NT2/D1 (cell line): ENCODE measurements around the gene ZDHHC1.
"Not testable (repeated sequence)": the region's sequence is repeated elsewhere in the genome, so short reads cannot be mapped to it uniquely, and the experiment has no call there.

Experiments used
- DNase-seq: peaks from one replicate; pipeline ENCODE4 v3.0.0-alpha.2; 2011; ENCODE audit warnings: low read depth, low spot score
- H3K27me3 ChIP-seq: 2 replicates; pipeline ENCODE4 v1.6.0; 2011; ENCODE audit warnings: mild to moderate bottlenecking; ENCODE audit not compliant: insufficient read length, insufficient read depth
- H3K36me3 ChIP-seq: 2 replicates; pipeline ENCODE4 v1.6.1; 2011; ENCODE audit warnings: mild to moderate bottlenecking, low read length, mixed read lengths; ENCODE audit not compliant: insufficient read depth, insufficient read length
- H3K4me1 ChIP-seq: 2 replicates; pipeline ENCODE4 v1.5.1; 2011; ENCODE audit not compliant: insufficient read depth, insufficient read length
- H3K4me3 ChIP-seq: 2 replicates; pipeline ENCODE4 v1.5.1; 2011; ENCODE audit warnings: low read depth; ENCODE audit not compliant: insufficient read length
- H3K9ac ChIP-seq: 2 replicates; pipeline ENCODE4 v1.6.0; 2011; ENCODE audit warnings: low read depth; ENCODE audit not compliant: insufficient read length
- H3K9me3 ChIP-seq: 2 replicates; pipeline ENCODE4 v1.5.1; 2011; ENCODE audit warnings: mild to moderate bottlenecking, low read length; ENCODE audit not compliant: insufficient read depth
- SUZ12 ChIP-seq: IDR thresholded peaks from 2 replicates; pipeline ENCODE4 v1.6.1; 2011; ENCODE audit not compliant: insufficient read length, insufficient read depth; ENCODE audit errors: extremely low read depth
- YY1 ChIP-seq: IDR thresholded peaks from 2 replicates; pipeline ENCODE4 v1.6.1; 2011; ENCODE audit not compliant: insufficient read length, insufficient read depth
- ZNF274 ChIP-seq: IDR thresholded peaks from 2 replicates; pipeline ENCODE4 v1.6.1; 2011; ENCODE audit warnings: mild to moderate bottlenecking, low read depth, low read length

ZDHHC1 gene

DNA sequence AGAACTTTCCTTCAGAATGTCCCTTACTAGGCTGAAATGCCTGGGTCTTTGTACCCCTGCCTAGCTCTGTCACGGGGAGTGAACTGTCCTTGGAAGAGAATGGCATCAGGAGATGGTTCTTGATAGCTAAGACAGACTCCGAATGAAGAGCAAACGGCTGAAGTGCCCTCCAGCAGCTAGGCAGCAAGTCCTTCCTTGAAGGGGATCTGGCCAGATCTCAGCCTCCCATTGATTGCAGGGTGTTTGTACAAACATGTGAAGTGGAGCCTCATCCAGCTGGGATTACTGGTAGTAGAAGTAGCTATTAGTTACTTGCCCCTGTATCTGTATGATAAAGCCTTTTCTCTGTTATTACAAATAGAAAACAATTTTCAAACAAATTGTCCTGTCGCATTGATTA, 58.7 kb downstream of the ZDHHC1 start:
- H3K9me3 ChIP-seq = no peaks in the 10 kb centered on the region
- H3K27me3 ChIP-seq = peaks cover 4% of the 10 kb centered on the region
- TF ChIP-seq YY1 = no peak
- no peak for TF ChIP-seq SUZ12
- TF ChIP-seq ZNF274 = no peak
- H3K9ac ChIP-seq = no peak overlapping the region
- H3K4me1 ChIP-seq = no peaks in the 10 kb centered on the region
- H3K4me3 ChIP-seq = no peak overlapping the region
- H3K36me3 ChIP-seq = no peaks in the 10 kb centered on the region
- DNase-seq = no peak

DNA sequence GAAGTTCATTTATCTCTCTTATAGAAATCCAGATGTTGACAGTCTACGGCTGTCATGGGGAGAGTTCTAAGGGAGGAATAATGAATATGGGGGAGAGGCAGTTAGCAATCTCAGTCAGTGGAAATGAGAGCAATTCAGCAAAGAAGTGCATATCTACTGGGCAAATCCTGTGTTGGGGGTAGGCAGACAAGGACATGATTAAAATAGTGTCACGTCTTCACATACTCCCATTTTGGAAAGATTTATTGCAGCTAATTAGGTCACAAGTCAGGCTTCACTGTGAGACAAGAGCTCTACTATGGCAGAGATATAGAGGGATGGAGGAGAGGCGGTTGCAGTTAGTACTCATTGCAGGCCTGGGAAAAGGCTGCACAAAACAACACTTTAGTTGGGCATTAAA, 59.9 kb downstream of the ZDHHC1 start:
- TF ChIP-seq SUZ12 (no peak), YY1 (no peak), ZNF274 (no peak)

DNA sequence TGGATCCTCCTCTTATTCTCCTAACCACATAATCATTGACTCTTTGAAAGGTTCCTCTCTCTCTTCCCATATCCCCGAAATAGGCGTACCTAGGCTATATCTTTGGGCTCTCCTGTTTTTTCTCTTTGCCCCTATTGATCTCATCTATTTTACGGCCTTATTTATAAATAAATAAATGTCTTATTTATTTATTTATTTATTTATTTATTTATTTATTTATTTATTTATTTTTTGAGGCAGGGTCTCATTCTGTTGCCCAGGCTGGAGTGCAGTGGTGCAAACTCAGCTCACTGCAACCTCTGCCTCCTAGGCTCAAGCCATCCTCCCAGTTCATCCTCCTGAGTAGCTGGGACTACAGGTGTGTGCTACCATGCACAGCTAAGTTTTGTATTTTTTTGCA, 63.8 kb downstream of the ZDHHC1 start:
- not testable (repeated sequence) for H3K4me1 ChIP-seq, H3K9ac ChIP-seq, H3K4me3 ChIP-seq, H3K36me3 ChIP-seq, H3K27me3 ChIP-seq, H3K9me3 ChIP-seq, DNase-seq

More for the DNA sequence above, 59.9 kb downstream of the ZDHHC1 start:
- no peak overlapping the region for H3K9ac ChIP-seq
- H3K36me3 ChIP-seq = no peaks in the 10 kb centered on the region
- H3K4me1 ChIP-seq = no peaks in the 10 kb centered on the region
- no peak overlapping the region for H3K4me3 ChIP-seq
- no peak for DNase-seq
- no peaks in the 10 kb centered on the region for H3K9me3 ChIP-seq
- H3K27me3 ChIP-seq = peaks cover 4% of the 10 kb centered on the region

DNA sequence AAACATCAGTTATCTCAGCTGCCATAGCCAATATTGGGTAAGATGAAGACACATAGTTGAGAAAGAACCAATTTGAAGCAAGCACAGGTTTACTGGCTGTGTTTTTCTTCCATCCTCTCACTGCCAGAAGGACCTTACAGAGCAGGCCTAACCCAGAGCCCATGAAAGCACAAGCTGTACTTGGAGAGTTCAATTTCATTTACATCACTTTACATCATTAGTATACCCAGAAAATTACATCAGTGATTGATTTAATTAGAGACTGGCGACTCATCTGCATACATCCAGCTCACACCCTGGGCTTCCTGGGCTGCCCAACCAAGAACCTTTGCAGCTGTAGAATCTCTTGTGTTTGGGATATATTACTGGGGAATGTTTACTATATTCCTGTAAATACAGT, 66.0 kb downstream of the ZDHHC1 start:
- no peak for DNase-seq
- no peaks in the 10 kb centered on the region for H3K9me3 ChIP-seq
- H3K4me3 ChIP-seq = no peak overlapping the region
- H3K4me1 ChIP-seq = no peaks in the 10 kb centered on the region
- TF ChIP-seq ZNF274 (no peak), YY1 (no peak), SUZ12 (no peak)
- no peak overlapping the region for H3K9ac ChIP-seq
- H3K27me3 ChIP-seq = peaks cover 2% of the 10 kb centered on the region
- H3K36me3 ChIP-seq = no peaks in the 10 kb centered on the region

DNA sequence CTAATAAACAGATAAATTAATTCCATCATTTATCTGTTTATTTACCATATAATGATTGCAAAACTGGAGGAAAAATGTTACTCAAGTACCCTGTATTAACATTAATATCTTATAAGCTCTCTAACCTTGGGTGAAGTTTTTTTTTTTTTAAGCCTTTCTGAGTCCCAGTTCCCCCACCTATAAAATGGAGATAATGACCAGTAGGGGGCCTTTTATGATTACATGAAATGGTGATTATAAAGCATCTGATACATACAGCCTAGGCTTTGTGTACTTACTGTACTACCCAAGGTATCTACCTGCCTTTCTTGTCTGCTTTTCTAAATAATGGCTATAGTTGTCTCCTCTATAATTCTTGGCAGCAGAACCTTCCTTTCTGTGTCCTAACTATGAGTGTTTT, 67.1 kb downstream of the ZDHHC1 start:
- TF ChIP-seq YY1 = no peak
- TF ChIP-seq SUZ12 = no peak
- no peak for TF ChIP-seq ZNF274

DNA sequence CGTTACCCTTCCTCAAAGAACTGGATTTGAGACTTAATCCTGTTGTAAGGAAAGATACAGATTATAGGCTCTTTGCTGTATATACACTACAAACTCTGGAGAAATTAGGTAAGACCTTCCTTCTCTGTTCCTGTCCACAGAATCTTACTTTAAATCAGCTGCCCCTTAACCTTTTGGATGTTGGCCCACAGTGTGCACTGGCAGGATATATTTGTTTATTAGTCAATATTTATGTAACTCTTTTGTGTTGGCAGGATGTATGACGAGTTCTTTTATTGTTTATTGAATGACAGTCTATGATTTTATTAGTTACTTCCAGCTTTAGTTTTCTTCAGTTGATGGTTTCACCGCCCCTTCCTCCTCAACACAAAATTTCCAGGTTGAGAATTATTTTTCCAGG, 69.9 kb downstream of the ZDHHC1 start:
- no peaks in the 10 kb centered on the region for H3K36me3 ChIP-seq
- no peak overlapping the region for H3K9ac ChIP-seq
- no peaks in the 10 kb centered on the region for H3K4me1 ChIP-seq
- no peak overlapping the region for H3K4me3 ChIP-seq
- no peaks in the 10 kb centered on the region for H3K9me3 ChIP-seq
- TF ChIP-seq ZNF274 (no peak), YY1 (no peak), SUZ12 (no peak)
- DNase-seq = no peak
- H3K27me3 ChIP-seq = no peaks in the 10 kb centered on the region

More for the DNA sequence above, 67.1 kb downstream of the ZDHHC1 start:
- Histone ChIP-seq H3K9ac (no peak overlapping the region), H3K4me3 (no peak overlapping the region), H3K36me3 (no peaks in the 10 kb centered on the region), H3K9me3 (no peaks in the 10 kb centered on the region), H3K27me3 (no peaks in the 10 kb centered on the region), H3K4me1 (no peaks in the 10 kb centered on the region)
- DNase-seq = no peak

DNA sequence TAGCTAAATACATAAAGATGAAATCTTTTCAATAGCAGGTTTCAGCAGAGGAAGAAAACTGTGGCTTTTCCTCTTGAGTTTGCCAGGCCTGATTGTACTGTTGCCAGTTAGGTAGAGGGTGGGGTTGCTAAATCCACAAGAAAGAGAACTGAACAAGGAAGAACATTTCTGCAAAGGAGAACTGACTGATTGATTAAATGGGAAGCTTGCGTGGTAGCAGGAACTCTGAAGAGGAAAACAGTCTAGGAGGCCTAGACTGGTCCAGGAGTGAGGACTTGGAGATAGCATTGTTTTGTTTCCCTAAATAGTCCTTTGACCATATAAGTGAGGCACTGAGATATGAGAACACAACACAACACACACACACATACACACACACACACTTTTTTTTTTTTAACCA, 70.9 kb downstream of the ZDHHC1 start:
- no peak for DNase-seq
- TF ChIP-seq ZNF274 (no peak), YY1 (no peak), SUZ12 (no peak)
- Histone ChIP-seq H3K4me3 (no peak overlapping the region), H3K27me3 (no peaks in the 10 kb centered on the region), H3K9me3 (no peaks in the 10 kb centered on the region), H3K9ac (no peak overlapping the region), H3K36me3 (no peaks in the 10 kb centered on the region), H3K4me1 (no peaks in the 10 kb centered on the region)
